HCT116 (cell line): Measurements from ENCODE around the gene FOXN3. TPM values are rescaled to one million over a fixed set of nuclear protein-coding genes. Genes with fewer than 3 reads are reported as not detected.

Source experiments
- ATAC-seq: fragments of 200-7000 bp; cut with Tn5 transposase; 2 replicates; pipeline ENCODE4 v1.9.1; 2020; ENCODE audit warnings: mild to moderate bottlenecking, moderate library complexity
- BruUV-seq: library from RNA; stranded (reverse); fragments of 400-500 nt; replicated peaks from 2 replicates; lab custom pipeline; 2021; lab: Mats Ljungman, UMichigan
- CTCF ChIA-PET: fragments of 300-600 bp; sonication (Branson Sonifier 250); formaldehyde crosslinking; loops from one replicate; lab custom pipeline; 2021; ENCODE audit warnings: antibody characterized with exemption; lab: Charles Lee
- POLR2A ChIA-PET: fragments of 300-600, 350-600 bp; sonication (Branson Sonifier 250); formaldehyde crosslinking; loops from one replicate; lab custom pipeline; 2021; ENCODE audit warnings: antibody characterized with exemption; lab: Charles Lee
- RAD21 ChIA-PET, 2 experiments: fragments of 300-600 bp; sonication (Branson Sonifier 250); formaldehyde crosslinking; loops; one replicate each; lab custom pipeline; 2023; ENCODE audit warnings: low total read pairs in 2 of 2; ENCODE audit not compliant: uncharacterized antibody in 2 of 2, unreplicated experiment in 2 of 2, low non-redundant PET in 1 of 2; lab: Charles Lee
- DNase-seq: peaks from one replicate; pipeline ENCODE4 v3.0.0-alpha.2; 2010; ENCODE audit warnings: low read depth, low spot score
- H2AFZ ChIP-seq: fragments of 200-600 bp; shearing (Covaris generic), sonication (generic); 2 replicates; pipeline ENCODE4 v1.6.1; 2017; ENCODE audit warnings: low read depth, mixed run types, mixed read lengths, antibody characterized with exemption, low read length; ENCODE audit not compliant: poor library complexity, severe bottlenecking
- H3K27ac ChIP-seq: 2 replicates; pipeline ENCODE4 v1.5.1; 2012; ENCODE audit warnings: low read depth, low read length
- H3K27me3 ChIP-seq: fragments of 200-600 bp; sonication (generic); 2 replicates; pipeline ENCODE4 v1.6.1; 2016; ENCODE audit warnings: mixed run types, low read length, mixed read lengths; ENCODE audit not compliant: insufficient read depth
- H3K36me3 ChIP-seq, 2 experiments: fragments of 200-500 bp in 1 of 2; fragments of 200-600 bp in 1 of 2; sonication (Bioruptor generic) in 1 of 2; sonication (generic) in 1 of 2; 2 replicates each; pipeline versions ENCODE4 v1.5.1 to v1.6.1; 2014 to 2016; ENCODE audit warnings: low read length in 2 of 2, inconsistent platforms in 1 of 2, mixed read lengths in 1 of 2, mixed run types in 1 of 2; ENCODE audit not compliant: insufficient read depth in 2 of 2, control insufficient read depth in 1 of 2
- H3K4me1 ChIP-seq, 2 experiments: fragments of 200-600 bp in 1 of 2; sonication (generic) in 1 of 2; 2 replicates each; pipeline versions ENCODE4 v1.5.1 to v1.6.1; 2012 to 2017; ENCODE audit warnings: low read length in 2 of 2, inconsistent platforms in 1 of 2, mild to moderate bottlenecking in 1 of 2, mixed read lengths in 1 of 2, mixed run types in 1 of 2, moderate library complexity in 1 of 2; ENCODE audit not compliant: insufficient read depth in 2 of 2, control insufficient read depth in 1 of 2
- H3K4me2 ChIP-seq: fragments of 200-600 bp; sonication (generic); 2 replicates; pipeline ENCODE4 v1.6.1; 2017; ENCODE audit warnings: mixed run types, low read length, mixed read lengths
- H3K4me3 ChIP-seq, 2 experiments: fragments of 200-600 bp in 1 of 2; sonication (generic) in 1 of 2; replicated peaks in 1 of 2; 2 replicates each; pipeline ENCODE4 v1.5.1; 2011 to 2016; ENCODE audit warnings: low read length in 2 of 2, control low read depth in 1 of 2, low read depth in 1 of 2, mild to moderate bottlenecking in 1 of 2, mixed read lengths in 1 of 2, mixed run types in 1 of 2
- H3K79me2 ChIP-seq: fragments of 200-600 bp; sonication (generic); 2 replicates; pipeline ENCODE4 v1.6.1; 2017; ENCODE audit warnings: mild to moderate bottlenecking, mixed run types, low read length, moderate library complexity, mixed read lengths; ENCODE audit not compliant: insufficient read depth
- H3K9ac ChIP-seq: fragments of 200-600 bp; sonication (generic); 2 replicates; pipeline ENCODE4 v1.6.1; 2016; ENCODE audit warnings: low read length, mixed read lengths
- H3K9me2 ChIP-seq: fragments of 200-600 bp; sonication (generic), shearing (Covaris generic); 2 replicates; pipeline ENCODE4 v1.6.1; 2017; ENCODE audit warnings: mixed run types, mild to moderate bottlenecking, moderate library complexity; ENCODE audit not compliant: insufficient read depth
- H3K9me3 ChIP-seq, 2 experiments: fragments of 200-500 bp in 1 of 2; fragments of 200-600 bp in 1 of 2; sonication (Bioruptor generic) in 1 of 2; sonication (generic) in 1 of 2; 2 replicates each; pipeline ENCODE4 v1.6.1; 2014 to 2017; ENCODE audit warnings: low read length in 2 of 2, mixed read lengths in 2 of 2, inconsistent platforms in 1 of 2, low read depth in 1 of 2, mild to moderate bottlenecking in 1 of 2, mixed run types in 1 of 2, moderate library complexity in 1 of 2; ENCODE audit not compliant: control insufficient read depth in 1 of 2, insufficient read depth in 1 of 2
- H4K20me1 ChIP-seq: fragments of 200-600 bp; sonication (generic), shearing (Covaris generic); 2 replicates; pipeline ENCODE4 v1.6.1; 2017; ENCODE audit warnings: mixed run types, mild to moderate bottlenecking, moderate library complexity; ENCODE audit not compliant: insufficient read depth
- ATF3 ChIP-seq: IDR thresholded peaks from 2 replicates; pipeline ENCODE4 v1.6.1; 2012
- CBX3 ChIP-seq: IDR thresholded peaks from 2 replicates; pipeline ENCODE4 v1.6.1; 2012; ENCODE audit warnings: low read depth
- CEBPB ChIP-seq: IDR thresholded peaks from 2 replicates; pipeline ENCODE4 v1.6.1; 2012; ENCODE audit warnings: low read depth
- CTCF ChIP-seq, 3 experiments: fragments of 200-600 bp in 1 of 3; sonication (generic) in 1 of 3; IDR thresholded peaks in 2 of 3; conservative IDR thresholded peaks in 1 of 3; 2 replicates each; pipeline ENCODE4 v1.5.1; 2012 to 2017; ENCODE audit warnings: low read depth in 2 of 3, low read length in 2 of 3, antibody characterized with exemption in 1 of 3, borderline replicate concordance in 1 of 3, control low read depth in 1 of 3, mild to moderate bottlenecking in 1 of 3, mixed read lengths in 1 of 3, mixed run types in 1 of 3, moderate library complexity in 1 of 3; ENCODE audit not compliant: insufficient read depth in 1 of 3
- EGR1 ChIP-seq: IDR thresholded peaks from 2 replicates; pipeline ENCODE4 v1.6.1; 2012; ENCODE audit warnings: low read depth
- EZH2 ChIP-seq: fragments of 200-600 bp; sonication (generic); IDR thresholded peaks from 2 replicates; pipeline ENCODE4 v1.6.1; 2017; ENCODE audit warnings: antibody characterized with exemption, mixed run types
- FOSL1 ChIP-seq: IDR thresholded peaks from 2 replicates; pipeline ENCODE4 v1.6.1; 2012; ENCODE audit warnings: low read depth
- JUND ChIP-seq: IDR thresholded peaks from 2 replicates; pipeline ENCODE4 v1.6.1; 2012
- POLR2A ChIP-seq: IDR thresholded peaks from 2 replicates; pipeline ENCODE4 v1.7.0; 2011; ENCODE audit warnings: borderline replicate concordance; ENCODE audit not compliant: insufficient read depth, insufficient read length; ENCODE audit errors: extremely low read depth
- POLR2AphosphoS5 ChIP-seq: IDR thresholded peaks from 2 replicates; pipeline ENCODE4 v1.6.1; 2011; ENCODE audit warnings: mild to moderate bottlenecking, low read depth, low read length, moderate library complexity
- RAD21 ChIP-seq: IDR thresholded peaks from 2 replicates; pipeline ENCODE4 v1.6.1; 2012; ENCODE audit warnings: low read depth, mild to moderate bottlenecking
- REST ChIP-seq: IDR thresholded peaks from 2 replicates; pipeline ENCODE4 v1.6.1; 2012; ENCODE audit warnings: low read depth
- SP1 ChIP-seq: IDR thresholded peaks from 2 replicates; pipeline ENCODE4 v1.6.1; 2012; ENCODE audit warnings: low read depth
- SRF ChIP-seq: IDR thresholded peaks from 2 replicates; pipeline ENCODE4 v1.6.1; 2012; ENCODE audit warnings: low read depth
- TCF7L2 ChIP-seq: IDR thresholded peaks from 2 replicates; pipeline ENCODE4 v1.7.0; 2011; ENCODE audit warnings: borderline replicate concordance, inconsistent platforms; ENCODE audit not compliant: insufficient read depth, insufficient read length; ENCODE audit errors: extremely low read depth
- ZFX ChIP-seq: fragments of 450-650 bp; IDR thresholded peaks from 2 replicates; pipeline ENCODE4 v1.6.1; 2017
- intact Hi-C: fragments of 100-400 bp; cut with micrococcal nuclease; formaldehyde crosslinking; loops from 2 replicates; pipeline ENCODE4 v1.10.0; 2022
- total RNA-seq: library from RNA; stranded (reverse); gene quantifications from one replicate; pipeline ENCODE4 v1.2.1, GENCODE V29; 2021; ENCODE audit not compliant: unreplicated experiment

The FOXN3 gene
- total RNA-seq, 1 experiment from 2014 or later: 20.0 TPM

- Histone ChIP-seq H3K79me2 (no peaks in the 10 kb centered on the region), H3K9me2 (no peaks in the 10 kb centered on the region), H3K27ac (no peak overlapping the region), H3K27me3 (no peaks in the 10 kb centered on the region), H3K4me3 (no peak overlapping the region), H3K9me3 (no peaks in the 10 kb centered on the region), H4K20me1 (no peaks in the 10 kb centered on the region), H2AFZ (no peak overlapping the region), H3K4me1 (no peaks in the 10 kb centered on the region), H3K4me2 (no peak overlapping the region), H3K9ac (no peak overlapping the region), H3K36me3 (no peaks in the 10 kb centered on the region)
- POLR2A ChIA-PET: no interaction called here
- DNase-seq (no peak), ATAC-seq (no peak)
- CTCF ChIA-PET: no interaction called here
- BruUV-seq: no TSS peak
- TF ChIP-seq EZH2: no peak
- no peak for TF ChIP-seq SP1
- no peak for TF ChIP-seq ATF3
- TF ChIP-seq FOSL1: no peak
- no peak for TF ChIP-seq POLR2AphosphoS5
- TF ChIP-seq SRF: no peak
- no peak for TF ChIP-seq CBX3
- TF ChIP-seq TCF7L2: no peak
- intact Hi-C loops: no loop called here
- RAD21 ChIA-PET: no interaction called here
These were observed 124.3 kb downstream of the FOXN3 start for GRCh38 chr14:89292579-89293313.

- no peaks in the 10 kb centered on the region for H3K9me3 ChIP-seq
- ATAC-seq (no peak), DNase-seq (no peak)
- no peaks in the 10 kb centered on the region for H3K9me2 ChIP-seq
- H3K4me2 ChIP-seq: no peak overlapping the region
- no peak overlapping the region for H3K4me3 ChIP-seq
- ChIA-PET RAD21 (no interaction called here), CTCF (no interaction called here), POLR2A (no interaction called here)
- H3K27ac ChIP-seq: no peak overlapping the region
- no peak overlapping the region for H2AFZ ChIP-seq
- H3K4me1 ChIP-seq: no peaks in the 10 kb centered on the region
- no TSS peak for BruUV-seq
- H3K9ac ChIP-seq: no peak overlapping the region
- H4K20me1 ChIP-seq: no peaks in the 10 kb centered on the region
- intact Hi-C loops: no loop called here
- H3K27me3 ChIP-seq: no peaks in the 10 kb centered on the region
- H3K79me2 ChIP-seq: no peaks in the 10 kb centered on the region
- H3K36me3 ChIP-seq: no peaks in the 10 kb centered on the region
- TF ChIP-seq RAD21 (no peak), POLR2A (no peak), JUND (no peak), FOSL1 (no peak), ZFX (no peak), CEBPB (no peak), EGR1 (no peak), TCF7L2 (no peak), REST (no peak), POLR2AphosphoS5 (no peak), CTCF (IDR thresholded peaks at IDR 0.05 in 2 of 3, conservative IDR thresholded peaks at IDR 0.05 in 1 of 3; ENCODE audit: borderline replicate concordance in 1 of 3, insufficient read depth in 1 of 3, low read depth in 2 of 3, low read length in 2 of 3) (no peak)
These were observed 125.6 kb downstream of the FOXN3 start for GRCh38 chr14:89291351-89291940.
